Measurements from ENCODE around the gene MDGA2.

DNA sequence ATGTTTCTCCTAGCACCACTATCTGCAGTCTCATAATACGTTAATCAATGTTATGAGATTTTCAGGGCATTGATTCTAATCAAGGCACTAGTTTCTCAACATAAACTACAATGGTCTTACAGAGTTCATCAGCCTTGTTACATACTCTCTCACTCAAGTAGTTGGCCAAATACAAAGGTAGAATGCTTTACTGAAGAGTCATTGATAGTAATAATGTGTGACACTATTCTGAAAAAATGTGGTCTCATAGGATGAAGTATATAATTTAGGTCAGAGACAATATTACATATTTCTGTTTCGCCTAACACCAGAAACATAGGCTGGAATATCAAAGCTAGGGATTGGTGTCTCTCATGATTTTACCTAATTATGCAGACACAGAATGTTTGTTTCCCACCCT, 35.2 kb upstream of the MDGA2 start:
- TF ChIP-seq, protein P1, sequence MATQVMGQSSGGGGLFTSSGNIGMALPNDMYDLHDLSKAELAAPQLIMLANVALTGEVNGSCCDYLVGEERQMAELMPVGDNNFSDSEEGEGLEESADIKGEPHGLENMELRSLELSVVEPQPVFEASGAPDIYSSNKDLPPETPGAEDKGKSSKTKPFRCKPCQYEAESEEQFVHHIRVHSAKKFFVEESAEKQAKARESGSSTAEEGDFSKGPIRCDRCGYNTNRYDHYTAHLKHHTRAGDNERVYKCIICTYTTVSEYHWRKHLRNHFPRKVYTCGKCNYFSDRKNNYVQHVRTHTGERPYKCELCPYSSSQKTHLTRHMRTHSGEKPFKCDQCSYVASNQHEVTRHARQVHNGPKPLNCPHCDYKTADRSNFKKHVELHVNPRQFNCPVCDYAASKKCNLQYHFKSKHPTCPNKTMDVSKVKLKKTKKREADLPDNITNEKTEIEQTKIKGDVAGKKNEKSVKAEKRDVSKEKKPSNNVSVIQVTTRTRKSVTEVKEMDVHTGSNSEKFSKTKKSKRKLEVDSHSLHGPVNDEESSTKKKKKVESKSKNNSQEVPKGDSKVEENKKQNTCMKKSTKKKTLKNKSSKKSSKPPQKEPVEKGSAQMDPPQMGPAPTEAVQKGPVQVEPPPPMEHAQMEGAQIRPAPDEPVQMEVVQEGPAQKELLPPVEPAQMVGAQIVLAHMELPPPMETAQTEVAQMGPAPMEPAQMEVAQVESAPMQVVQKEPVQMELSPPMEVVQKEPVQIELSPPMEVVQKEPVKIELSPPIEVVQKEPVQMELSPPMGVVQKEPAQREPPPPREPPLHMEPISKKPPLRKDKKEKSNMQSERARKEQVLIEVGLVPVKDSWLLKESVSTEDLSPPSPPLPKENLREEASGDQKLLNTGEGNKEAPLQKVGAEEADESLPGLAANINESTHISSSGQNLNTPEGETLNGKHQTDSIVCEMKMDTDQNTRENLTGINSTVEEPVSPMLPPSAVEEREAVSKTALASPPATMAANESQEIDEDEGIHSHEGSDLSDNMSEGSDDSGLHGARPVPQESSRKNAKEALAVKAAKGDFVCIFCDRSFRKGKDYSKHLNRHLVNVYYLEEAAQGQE (IDR thresholded peaks at IDR 0.05; ENCODE audit: low read depth): no peak
- TF ChIP-seq CEBPB (IDR thresholded peaks at IDR 0.05) (no peak), EP300 (IDR thresholded peaks at IDR 0.05; ENCODE audit: borderline replicate concordance) (no peak; the same call in 1 of the 2 replicates), NFIC (IDR thresholded peaks at IDR 0.05) (no peak), TEAD4 (IDR thresholded peaks at IDR 0.05) (no peak), CREB1 (IDR thresholded peaks at IDR 0.05; ENCODE audit: low read depth) (no peak), RAD21 (IDR thresholded peaks at IDR 0.05; ENCODE audit: low read depth) (no peak), YY1 (IDR thresholded peaks at IDR 0.05; ENCODE audit: low read depth) (no peak), TAF1 (IDR thresholded peaks at IDR 0.05; ENCODE audit: low read depth) (no peak), ZBTB7A (IDR thresholded peaks at IDR 0.05; ENCODE audit: low read depth) (no peak)
- TF ChIP-seq, protein P2, sequence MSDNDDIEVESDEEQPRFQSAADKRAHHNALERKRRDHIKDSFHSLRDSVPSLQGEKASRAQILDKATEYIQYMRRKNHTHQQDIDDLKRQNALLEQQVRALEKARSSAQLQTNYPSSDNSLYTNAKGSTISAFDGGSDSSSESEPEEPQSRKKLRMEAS (IDR thresholded peaks at IDR 0.05): no peak
- TF ChIP-seq, protein P3, sequence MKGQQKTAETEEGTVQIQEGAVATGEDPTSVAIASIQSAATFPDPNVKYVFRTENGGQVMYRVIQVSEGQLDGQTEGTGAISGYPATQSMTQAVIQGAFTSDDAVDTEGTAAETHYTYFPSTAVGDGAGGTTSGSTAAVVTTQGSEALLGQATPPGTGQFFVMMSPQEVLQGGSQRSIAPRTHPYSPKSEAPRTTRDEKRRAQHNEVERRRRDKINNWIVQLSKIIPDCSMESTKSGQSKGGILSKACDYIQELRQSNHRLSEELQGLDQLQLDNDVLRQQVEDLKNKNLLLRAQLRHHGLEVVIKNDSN (IDR thresholded peaks at IDR 0.05): no peak
